Neural cell (in vitro differentiated cells): ENCODE measurements around the gene C22orf42. TPM values are rescaled to one million over a fixed set of nuclear protein-coding genes. Genes with fewer than 3 reads are reported as not detected.
A peak's percentile ranks its signal among the peaks of the same experiment; 100 is the strongest.

ENCODE experiments used
- H2AFZ ChIP-seq: fragments of 200-600, 300-800 bp; sonication (generic), shearing (Covaris generic); 2 replicates; pipeline ENCODE4 v1.6.0; 2014; ENCODE audit warnings: low read depth, mild to moderate bottlenecking, antibody characterized with exemption, low read length, moderate library complexity
- H3F3A ChIP-seq: fragments of 200-600 bp; shearing (Covaris generic); 2 replicates; pipeline ENCODE4 v1.6.1; 2016; ENCODE audit warnings: mild to moderate bottlenecking, moderate library complexity, mixed read lengths, antibody characterized with exemption, low read length; ENCODE audit not compliant: insufficient read depth, poor library complexity, severe bottlenecking
- H3K27ac ChIP-seq: fragments of 200-600, 300-800 bp; sonication (generic), shearing (Covaris generic); 2 replicates; pipeline ENCODE4 v1.5.1; 2014; ENCODE audit warnings: mild to moderate bottlenecking, low read length, moderate library complexity
- H3K27me3 ChIP-seq: fragments of 300-800, 200-600 bp; sonication (generic), shearing (Covaris generic); 2 replicates; pipeline ENCODE4 v1.6.0; 2014; ENCODE audit warnings: mild to moderate bottlenecking, low read depth, low read length, moderate library complexity; ENCODE audit not compliant: insufficient read depth
- H3K36me3 ChIP-seq: fragments of 300-800, 200-600 bp; sonication (generic), shearing (Covaris generic); 2 replicates; pipeline ENCODE4 v1.5.1; 2014; ENCODE audit warnings: mild to moderate bottlenecking, antibody characterized with exemption, low read length, moderate library complexity; ENCODE audit not compliant: insufficient read depth
- H3K4me2 ChIP-seq: fragments of 300-800, 200-600 bp; sonication (generic), shearing (Covaris generic); 2 replicates; pipeline ENCODE4 v1.6.0; 2014; ENCODE audit warnings: mild to moderate bottlenecking, low read length
- H3K4me3 ChIP-seq: fragments of 300-800, 200-600 bp; sonication (generic), shearing (Covaris generic); 2 replicates; pipeline ENCODE4 v1.5.1; 2014; ENCODE audit warnings: mild to moderate bottlenecking, low read length, moderate library complexity
- H3K79me2 ChIP-seq: fragments of 200-600 bp; shearing (Covaris generic); replicated peaks from 2 replicates; pipeline ENCODE4 v1.6.0; 2014; ENCODE audit warnings: mild to moderate bottlenecking, low read length, moderate library complexity; ENCODE audit not compliant: insufficient read depth
- H3K9ac ChIP-seq: fragments of 300-800, 200-600 bp; sonication (generic), shearing (Covaris generic); 2 replicates; pipeline ENCODE4 v1.6.1; 2016; ENCODE audit warnings: mild to moderate bottlenecking, low read length, mixed read lengths
- H3K9me2 ChIP-seq: fragments of 200-600 bp; shearing (Covaris generic); 2 replicates; pipeline ENCODE4 v1.6.1; 2016; ENCODE audit warnings: mild to moderate bottlenecking, low read length, mixed read lengths; ENCODE audit not compliant: insufficient read depth
- H3K9me3 ChIP-seq: fragments of 200-600, 300-800 bp; sonication (generic), shearing (Covaris generic); 2 replicates; pipeline ENCODE4 v1.6.1; 2016; ENCODE audit warnings: mild to moderate bottlenecking, mixed run types, low read length, moderate library complexity, mixed read lengths
- H4K20me1 ChIP-seq: fragments of 200-600 bp; shearing (Covaris generic); 2 replicates; pipeline ENCODE4 v1.6.1; 2016; ENCODE audit warnings: mild to moderate bottlenecking, mixed run types; ENCODE audit not compliant: insufficient read depth
- EP300 ChIP-seq: fragments of 450-650 bp; conservative IDR thresholded peaks from 2 replicates; pipeline ENCODE4 v1.6.1; 2014; ENCODE audit warnings: antibody characterized with exemption, mild to moderate bottlenecking, moderate library complexity; ENCODE audit not compliant: poor library complexity, severe bottlenecking
- EZH2 ChIP-seq: fragments of 200-600, 300-800 bp; shearing (Covaris generic), sonication (generic); IDR thresholded peaks from 2 replicates; pipeline ENCODE4 v1.6.1; 2014; ENCODE audit warnings: antibody characterized with exemption, low read length, borderline replicate concordance, mild to moderate bottlenecking; ENCODE audit not compliant: insufficient read depth, poor library complexity, severe bottlenecking
- MXI1 ChIP-seq: fragments of 450-650 bp; conservative IDR thresholded peaks from 2 replicates; pipeline ENCODE4 v1.6.1; 2014; ENCODE audit warnings: antibody characterized with exemption, mild to moderate bottlenecking; ENCODE audit not compliant: poor library complexity, severe bottlenecking
- POLR2AphosphoS5 ChIP-seq: IDR thresholded peaks from 2 replicates; pipeline ENCODE4 v1.6.1; 2012
- RAD21 ChIP-seq: fragments of 450-650 bp; conservative IDR thresholded peaks from 2 replicates; pipeline ENCODE4 v1.6.1; 2014; ENCODE audit warnings: antibody characterized with exemption, mild to moderate bottlenecking, moderate library complexity
- REST ChIP-seq: IDR thresholded peaks from 2 replicates; pipeline ENCODE4 v1.6.1; 2012; ENCODE audit warnings: borderline replicate concordance
- SMC3 ChIP-seq: fragments of 450-650 bp; conservative IDR thresholded peaks from 2 replicates; pipeline ENCODE4 v1.6.1; 2014; ENCODE audit warnings: antibody characterized with exemption, mild to moderate bottlenecking, moderate library complexity; ENCODE audit not compliant: poor library complexity
- TAF1 ChIP-seq: IDR thresholded peaks from 2 replicates; pipeline ENCODE4 v1.6.1; 2012; ENCODE audit warnings: low read depth
- polyA plus RNA-seq: library from polyadenylated mRNA; depleted of rRNA; stranded (reverse); fragments of >200 nt; gene quantifications from 2 replicates; pipeline ENCODE4 v1.2.3, GENCODE V29; 2014
- TF ChIP-seq, protein P1 (sequence below): fragments of 450-650 bp; IDR thresholded peaks from 2 replicates; pipeline ENCODE4 v1.5.1; 2014; ENCODE audit warnings: antibody characterized with exemption, mild to moderate bottlenecking, moderate library complexity; ENCODE audit not compliant: poor library complexity, severe bottlenecking

The C22orf42 gene
- polyA plus RNA-seq, 1 donor from 2014 or later, result 51.0 TPM

DNA sequence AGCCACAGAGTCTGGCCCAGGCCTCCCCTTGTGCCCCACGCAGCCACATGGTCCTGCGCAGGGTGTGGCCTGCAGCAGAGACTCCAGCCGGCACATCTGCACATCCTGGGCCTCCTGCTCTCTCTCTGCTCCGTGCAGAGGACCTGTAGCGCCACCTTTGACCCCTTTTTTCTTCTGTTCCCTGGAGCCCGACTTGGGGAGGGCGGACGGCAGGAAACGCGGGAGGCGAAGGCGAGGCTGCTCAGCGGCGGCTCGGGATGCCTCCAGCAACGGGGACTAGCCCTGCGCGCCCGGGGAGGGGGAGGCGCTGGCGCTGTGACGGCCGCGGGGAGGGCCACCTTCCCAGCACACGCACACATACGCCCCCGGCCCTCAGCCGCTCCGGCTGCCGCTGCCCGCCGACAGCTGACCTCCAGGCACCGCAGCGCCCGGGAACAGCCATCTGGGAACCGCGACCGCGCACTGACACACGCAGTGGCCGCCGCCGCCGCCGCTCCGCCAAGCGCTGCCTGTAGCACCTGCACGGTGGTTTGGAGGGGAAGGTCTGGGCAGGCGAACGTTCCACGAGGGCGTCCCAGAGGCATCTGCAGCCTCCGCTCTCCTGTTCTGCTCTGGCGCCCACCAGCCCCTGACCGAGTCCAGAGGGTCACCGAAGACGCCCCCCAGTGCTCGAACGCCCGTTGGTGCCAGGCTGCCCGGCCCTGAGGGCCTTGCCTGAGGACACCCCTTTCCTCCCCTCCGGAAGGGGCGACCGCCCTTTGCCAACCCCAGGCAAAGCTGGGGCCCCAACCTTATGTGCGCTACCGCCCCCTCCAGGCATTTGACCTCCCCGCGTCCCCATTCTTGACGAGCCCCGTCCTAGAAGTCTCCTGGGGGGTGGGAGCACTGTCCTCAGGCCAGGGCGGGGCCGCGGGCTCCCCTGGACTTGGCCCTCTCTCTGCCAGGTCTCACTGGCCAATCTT is 16.9 kb upstream of the C22orf42 start:
- no peak overlapping the region for H3K27ac ChIP-seq
- no peak overlapping the region for H3K4me2 ChIP-seq
- no peaks in the 10 kb centered on the region for H3F3A ChIP-seq
- no peaks in the 10 kb centered on the region for H3K79me2 ChIP-seq
- H3K9me3 ChIP-seq, result no peaks in the 10 kb centered on the region
- H4K20me1 ChIP-seq, result no peaks in the 10 kb centered on the region
- H3K36me3 ChIP-seq, result no peaks in the 10 kb centered on the region
- H3K4me3 ChIP-seq, result peak overlapping the region; percentile 67
- H3K9ac ChIP-seq, result peak overlapping the region; percentile 50
- TF ChIP-seq, protein P1, sequence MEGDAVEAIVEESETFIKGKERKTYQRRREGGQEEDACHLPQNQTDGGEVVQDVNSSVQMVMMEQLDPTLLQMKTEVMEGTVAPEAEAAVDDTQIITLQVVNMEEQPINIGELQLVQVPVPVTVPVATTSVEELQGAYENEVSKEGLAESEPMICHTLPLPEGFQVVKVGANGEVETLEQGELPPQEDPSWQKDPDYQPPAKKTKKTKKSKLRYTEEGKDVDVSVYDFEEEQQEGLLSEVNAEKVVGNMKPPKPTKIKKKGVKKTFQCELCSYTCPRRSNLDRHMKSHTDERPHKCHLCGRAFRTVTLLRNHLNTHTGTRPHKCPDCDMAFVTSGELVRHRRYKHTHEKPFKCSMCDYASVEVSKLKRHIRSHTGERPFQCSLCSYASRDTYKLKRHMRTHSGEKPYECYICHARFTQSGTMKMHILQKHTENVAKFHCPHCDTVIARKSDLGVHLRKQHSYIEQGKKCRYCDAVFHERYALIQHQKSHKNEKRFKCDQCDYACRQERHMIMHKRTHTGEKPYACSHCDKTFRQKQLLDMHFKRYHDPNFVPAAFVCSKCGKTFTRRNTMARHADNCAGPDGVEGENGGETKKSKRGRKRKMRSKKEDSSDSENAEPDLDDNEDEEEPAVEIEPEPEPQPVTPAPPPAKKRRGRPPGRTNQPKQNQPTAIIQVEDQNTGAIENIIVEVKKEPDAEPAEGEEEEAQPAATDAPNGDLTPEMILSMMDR, result no peak
- TF ChIP-seq RAD21, result no peak
- TF ChIP-seq POLR2AphosphoS5, result no peak
- no peak for TF ChIP-seq SMC3
- TF ChIP-seq TAF1, result no peak
- no peak for TF ChIP-seq EP300
- no peak for TF ChIP-seq REST
- no peak for TF ChIP-seq MXI1
- no peak for TF ChIP-seq EZH2
- H3K27me3 ChIP-seq, result peaks cover 27% of the 10 kb centered on the region
- H2AFZ ChIP-seq, result peak overlapping the region; percentile 14
- H3K9me2 ChIP-seq, result no peaks in the 10 kb centered on the region

DNA sequence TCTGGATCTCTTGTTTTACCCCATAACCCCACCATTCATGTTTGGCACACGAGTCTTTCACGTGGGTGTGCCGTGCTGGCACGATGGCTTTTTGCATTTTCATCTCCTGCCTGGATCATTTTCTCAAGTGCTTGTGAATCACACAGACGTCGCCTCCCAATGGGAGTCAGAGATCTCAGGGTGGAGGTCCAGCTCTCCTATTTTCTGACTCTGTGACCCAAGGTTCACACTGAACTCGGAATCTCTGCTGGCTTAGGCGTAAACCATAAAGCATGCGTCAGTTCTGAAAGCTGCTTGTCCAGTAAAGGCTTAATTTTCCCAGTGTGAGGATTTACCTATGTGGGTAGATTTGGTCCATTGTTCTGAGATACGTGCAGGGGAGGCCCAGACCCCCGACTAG is 16.0 kb upstream of the C22orf42 start:
- Histone ChIP-seq H4K20me1 (no peaks in the 10 kb centered on the region), H3K9me2 (no peaks in the 10 kb centered on the region), H3K27me3 (peaks cover 27% of the 10 kb centered on the region), H3F3A (no peaks in the 10 kb centered on the region), H3K9me3 (no peaks in the 10 kb centered on the region), H2AFZ (no peak overlapping the region), H3K79me2 (no peaks in the 10 kb centered on the region), H3K9ac (no peak overlapping the region), H3K4me3 (peak overlapping the region; percentile 67), H3K36me3 (no peaks in the 10 kb centered on the region), H3K27ac (no peak overlapping the region), H3K4me2 (no peak overlapping the region)
- TF ChIP-seq EP300 (no peak), REST (no peak), EZH2 (no peak), SMC3 (no peak)
